KMS-11 (cell line): Measurements from ENCODE around the gene MPPE1.

Experiments used
- H2AFZ ChIP-seq: fragments of 200-600 bp; sonication (generic); 2 replicates; pipeline ENCODE4 v1.6.1; 2016; ENCODE audit warnings: antibody characterized with exemption, mixed run types, low read depth
- H3K27ac ChIP-seq: fragments of 200-600 bp; sonication (generic); 2 replicates; pipeline ENCODE4 v1.6.1; 2016; ENCODE audit warnings: mild to moderate bottlenecking, mixed run types
- H3K27me3 ChIP-seq: fragments of 200-600 bp; sonication (generic); 2 replicates; pipeline ENCODE4 v1.6.1; 2017; ENCODE audit warnings: mild to moderate bottlenecking, low read depth, mixed run types, moderate library complexity; ENCODE audit not compliant: insufficient read depth
- H3K36me3 ChIP-seq: fragments of 200-600 bp; sonication (generic); 2 replicates; pipeline ENCODE4 v1.6.1; 2017; ENCODE audit warnings: mild to moderate bottlenecking, mixed run types; ENCODE audit not compliant: insufficient read depth
- H3K4me1 ChIP-seq: fragments of 200-600 bp; sonication (generic); 2 replicates; pipeline ENCODE4 v1.6.1; 2016; ENCODE audit warnings: mild to moderate bottlenecking, low read depth, mixed run types; ENCODE audit not compliant: poor library complexity, severe bottlenecking
- H3K4me2 ChIP-seq: fragments of 200-600 bp; sonication (generic); 2 replicates; pipeline ENCODE4 v1.7.0; 2016; ENCODE audit warnings: mild to moderate bottlenecking, mixed run types
- H3K4me3 ChIP-seq: fragments of 200-600 bp; sonication (generic); IDR thresholded peaks from 2 replicates; pipeline ENCODE4 v1.6.1; 2017; ENCODE audit warnings: low read depth, low read length, mixed read lengths; ENCODE audit not compliant: insufficient read depth
- H3K79me2 ChIP-seq: fragments of 200-600 bp; sonication (generic); 2 replicates; pipeline ENCODE4 v1.6.1; 2016; ENCODE audit warnings: low read depth, mixed run types; ENCODE audit not compliant: insufficient read depth
- H3K9ac ChIP-seq: fragments of 200-600 bp; sonication (generic); 2 replicates; pipeline ENCODE4 v1.6.1; 2016; ENCODE audit warnings: mild to moderate bottlenecking, mixed run types
- H4K20me1 ChIP-seq: fragments of 200-600 bp; sonication (generic); 2 replicates; pipeline ENCODE4 v1.6.1; 2016; ENCODE audit warnings: mild to moderate bottlenecking, mixed run types; ENCODE audit not compliant: insufficient read depth
- CTCF ChIP-seq: fragments of 200-600 bp; sonication (generic); conservative IDR thresholded peaks from 2 replicates; pipeline ENCODE4 v1.6.1; 2017; ENCODE audit warnings: low read depth, mild to moderate bottlenecking, antibody characterized with exemption, low read length, moderate library complexity, mixed read lengths

The MPPE1 gene

GRCh38 chr18:11883153-11883552, 25.0 kb downstream of the MPPE1 start:
- Histone ChIP-seq H3K36me3 (no peaks in the 10 kb centered on the region), H3K27me3 (no peaks in the 10 kb centered on the region), H4K20me1 (no peaks in the 10 kb centered on the region), H3K4me2 (no peak overlapping the region), H2AFZ (no peak overlapping the region), H3K4me3 (no peak overlapping the region), H3K9ac (no peak overlapping the region), H3K27ac (no peak overlapping the region), H3K4me1 (no peaks in the 10 kb centered on the region), H3K79me2 (no peaks in the 10 kb centered on the region)
- no peak for TF ChIP-seq CTCF

DNA sequence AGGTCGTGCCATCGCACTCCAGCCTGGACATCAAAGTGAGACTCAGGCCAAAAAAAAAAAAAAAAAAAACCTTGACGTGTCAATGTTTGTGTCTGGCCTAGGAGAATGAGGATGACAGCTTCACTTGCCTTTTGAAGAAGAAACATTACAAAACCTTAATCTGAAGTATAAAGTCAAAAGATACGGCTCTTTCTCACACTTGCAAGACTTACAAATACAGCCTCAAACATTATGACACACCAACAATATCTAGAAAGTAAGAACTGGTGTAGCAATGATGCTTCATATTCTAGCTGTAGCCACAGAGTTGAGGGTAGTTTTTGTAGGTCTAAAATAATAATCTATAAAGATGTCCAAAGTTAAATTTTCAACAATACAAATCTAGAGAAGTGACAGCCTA, 25.5 kb downstream of the MPPE1 start:
- no peak overlapping the region for H2AFZ ChIP-seq
- no peak overlapping the region for H3K4me2 ChIP-seq
- H3K27me3 ChIP-seq: no peaks in the 10 kb centered on the region
- H4K20me1 ChIP-seq: no peaks in the 10 kb centered on the region
- H3K4me3 ChIP-seq: no peak overlapping the region
- no peak overlapping the region for H3K27ac ChIP-seq
- no peak overlapping the region for H3K9ac ChIP-seq
- no peak for TF ChIP-seq CTCF
- H3K36me3 ChIP-seq: no peaks in the 10 kb centered on the region
- H3K79me2 ChIP-seq: no peaks in the 10 kb centered on the region
- no peaks in the 10 kb centered on the region for H3K4me1 ChIP-seq

- Histone ChIP-seq H2AFZ (no peak overlapping the region), H3K79me2 (no peaks in the 10 kb centered on the region), H3K27me3 (no peaks in the 10 kb centered on the region), H3K27ac (no peak overlapping the region), H3K36me3 (no peaks in the 10 kb centered on the region), H3K4me3 (no peak overlapping the region), H3K4me2 (no peak overlapping the region), H3K9ac (no peak overlapping the region), H4K20me1 (no peaks in the 10 kb centered on the region), H3K4me1 (no peaks in the 10 kb centered on the region)
- no peak for TF ChIP-seq CTCF
Observed at GRCh38 chr18:11880586-11881304, 27.4 kb downstream of the MPPE1 start.

DNA sequence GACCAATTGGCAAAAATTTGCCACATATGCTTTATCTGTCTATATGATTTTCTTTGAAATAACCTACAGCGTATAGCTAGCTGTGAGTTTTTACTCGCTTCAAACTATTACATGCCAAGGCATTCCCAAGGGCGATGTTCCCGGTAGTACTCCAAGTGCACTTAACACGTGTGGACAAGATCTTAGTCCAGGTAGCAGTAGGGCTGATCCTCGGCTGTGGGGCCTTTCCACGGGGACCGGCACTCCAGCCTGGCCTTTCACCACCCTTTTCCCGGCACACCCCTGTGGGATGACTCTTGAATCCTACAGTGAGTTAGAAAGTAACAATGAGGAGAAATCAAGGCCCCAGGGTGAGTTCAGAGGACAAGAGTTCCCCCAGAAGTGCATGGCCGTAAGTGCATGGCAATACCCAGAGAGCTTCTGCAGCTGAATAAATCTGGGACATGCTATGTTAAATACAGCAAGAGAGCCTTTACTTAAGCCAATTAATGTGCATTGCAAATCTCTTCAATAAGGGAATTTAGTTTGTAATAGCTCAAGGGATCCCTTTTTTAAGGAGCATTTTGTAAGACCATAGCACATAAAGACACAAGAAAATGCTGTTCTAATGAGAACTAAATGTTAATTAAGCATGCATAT, 30.5 kb downstream of the MPPE1 start:
- no peak for TF ChIP-seq CTCF
- Histone ChIP-seq H3K27me3 (no peaks in the 10 kb centered on the region), H3K27ac (no peak overlapping the region), H3K9ac (no peak overlapping the region), H4K20me1 (no peaks in the 10 kb centered on the region), H3K4me1 (no peaks in the 10 kb centered on the region), H3K4me3 (no peak overlapping the region), H3K79me2 (no peaks in the 10 kb centered on the region), H2AFZ (no peak overlapping the region), H3K36me3 (no peaks in the 10 kb centered on the region), H3K4me2 (no peak overlapping the region)
